Glomerular endothelial cell (primary cell): ENCODE measurements around the gene USP13. TPM values are rescaled to one million over a fixed set of nuclear protein-coding genes. Genes with fewer than 3 reads are reported as not detected.
"Not testable (repeated sequence)": the region's sequence is repeated elsewhere in the genome, so short reads cannot be mapped to it uniquely, and the experiment has no call there.

Experiments
- DNase-seq: peaks from one replicate; pipeline ENCODE4 v3.0.0-alpha.2; 2011; ENCODE audit warnings: low read depth, low spot score; ENCODE audit errors: extremely low read depth
- total RNA-seq: library from RNA; depleted of rRNA; stranded (reverse); fragments of >200 nt; gene quantifications from 2 replicates; pipeline ENCODE4 v1.2.3, GENCODE V29; 2015

USP13 gene
- total RNA-seq, 1 donor from 2014 or later = 23.3 TPM

DNA sequence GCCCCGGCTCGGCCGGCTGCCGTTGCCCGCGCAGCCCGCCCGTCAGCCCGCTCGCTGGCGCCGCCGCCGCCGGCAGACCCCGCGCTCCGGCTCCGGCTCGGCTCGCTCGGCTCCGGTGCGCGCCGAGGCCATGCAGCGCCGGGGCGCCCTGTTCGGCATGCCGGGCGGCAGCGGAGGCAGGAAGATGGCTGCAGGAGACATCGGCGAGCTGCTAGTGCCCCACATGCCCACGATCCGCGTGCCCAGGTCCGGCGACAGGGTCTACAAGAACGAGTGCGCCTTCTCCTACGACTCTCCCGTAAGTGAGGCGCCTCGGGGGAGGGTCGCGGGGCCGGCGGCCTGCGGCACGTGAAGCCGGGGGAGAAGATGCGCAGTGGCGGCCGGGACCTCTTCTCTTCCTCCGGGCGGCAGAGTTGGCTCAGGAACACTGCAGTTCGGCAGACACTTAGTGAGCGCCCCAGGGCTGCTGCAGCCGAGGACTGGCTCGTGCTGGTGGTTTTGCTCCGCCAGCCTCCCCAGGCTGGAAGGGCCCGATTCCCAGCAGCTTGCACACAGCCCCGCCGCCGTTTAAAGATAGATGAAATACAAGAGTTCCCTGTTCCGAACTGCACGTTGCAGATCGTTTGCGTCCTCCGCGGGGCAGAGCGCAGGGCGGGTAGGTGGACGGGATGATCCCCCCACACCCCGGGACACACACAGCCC lies 407 bp downstream of the USP13 start:
- DNase-seq = no peak

DNA sequence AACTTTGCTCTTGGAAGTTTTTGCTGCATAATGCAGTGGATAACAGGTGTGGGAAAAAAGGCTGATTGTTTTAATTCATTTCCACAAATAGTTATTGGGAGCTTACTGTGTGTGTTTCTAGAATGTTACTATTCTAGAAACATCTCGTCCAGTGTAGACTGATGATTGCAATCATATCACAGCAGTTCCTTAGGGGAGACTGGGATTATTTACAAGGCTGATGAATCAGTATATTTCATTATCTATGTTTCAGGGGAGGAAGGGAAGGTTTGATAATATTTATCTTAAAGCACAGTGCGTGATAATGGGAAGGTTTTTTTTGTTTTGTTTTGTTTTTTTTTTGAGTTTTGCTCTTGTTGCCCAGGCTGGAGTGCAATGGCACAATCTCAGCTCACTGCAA lies 2.4 kb downstream of the USP13 start:
- no peak for DNase-seq

DNA sequence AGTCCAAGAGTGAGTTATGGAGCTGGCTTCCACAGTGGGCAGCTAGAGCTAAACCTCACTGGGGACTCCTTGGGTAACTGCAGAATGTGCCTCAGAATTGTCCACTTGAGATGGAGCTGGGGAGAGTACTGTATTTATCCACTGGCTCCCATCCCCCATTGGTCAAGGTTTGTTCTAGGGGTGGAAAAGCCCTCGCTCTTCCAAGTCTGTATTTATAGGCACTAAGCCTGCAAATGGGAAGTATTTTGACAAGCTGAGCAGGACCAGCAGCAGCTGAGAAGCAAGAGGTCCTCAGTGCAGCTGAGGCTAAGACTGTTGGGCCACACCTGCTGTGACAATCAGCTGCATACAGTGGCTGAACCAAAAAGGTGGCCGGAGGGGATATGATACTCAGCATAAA lies 5.8 kb downstream of the USP13 start:
- no peak for DNase-seq

DNA sequence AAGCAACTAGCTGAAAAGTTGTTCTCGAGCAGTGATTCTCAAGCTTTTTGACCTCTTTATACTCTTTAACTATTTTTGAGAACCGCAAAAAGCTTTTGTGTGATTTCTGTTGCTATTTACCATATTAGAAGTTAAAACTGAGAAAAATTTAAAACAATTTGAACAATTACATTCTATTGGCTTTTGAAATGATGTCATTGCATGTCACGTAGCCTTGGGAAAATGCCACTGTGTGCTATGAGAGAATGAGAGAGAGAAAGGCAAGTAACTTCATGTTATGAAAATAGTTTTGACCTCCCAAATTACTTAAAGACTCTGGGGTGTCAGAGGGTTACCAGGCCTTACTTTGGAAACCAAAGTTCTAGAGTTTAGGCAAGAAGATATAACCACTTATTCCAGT lies 8.0 kb downstream of the USP13 start:
- DNase-seq = no peak

DNA sequence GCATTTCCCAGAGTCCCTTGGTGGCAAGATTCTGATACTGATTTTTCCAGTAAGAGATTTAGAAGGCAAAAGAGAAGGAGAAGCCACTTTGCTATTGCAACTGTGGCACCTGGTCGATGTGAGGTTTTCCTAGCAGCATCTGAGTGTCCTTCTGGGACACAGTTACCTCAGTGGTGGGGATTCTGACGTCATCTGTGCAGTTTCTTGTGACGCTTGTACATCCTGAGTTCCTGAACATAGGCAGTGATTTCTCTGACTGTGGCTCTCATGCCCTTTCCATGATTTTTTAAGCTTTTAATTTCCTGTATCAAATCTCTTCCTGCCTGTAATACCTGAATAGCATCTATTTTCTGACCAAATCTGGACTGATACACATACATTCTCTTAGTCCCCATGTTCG lies 8.9 kb downstream of the USP13 start:
- DNase-seq = no peak

DNA sequence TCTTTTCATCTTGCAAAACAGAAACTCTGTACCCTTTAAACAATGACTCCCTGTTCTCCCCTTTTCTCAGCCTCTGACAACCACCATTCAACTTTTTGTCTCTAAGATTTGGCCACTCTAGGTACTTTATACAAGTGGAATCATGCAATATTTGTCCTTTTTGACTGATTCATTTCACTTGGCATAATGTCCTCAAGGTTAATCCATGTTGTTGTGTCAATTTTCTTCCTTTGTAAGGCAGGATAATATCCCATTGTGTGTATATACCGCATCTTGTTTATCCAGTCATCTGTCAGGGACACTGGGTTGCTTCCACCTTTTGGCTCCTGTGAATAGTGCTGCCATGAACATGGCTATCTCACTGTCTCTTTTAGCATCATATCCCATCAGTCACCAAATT lies 10.3 kb downstream of the USP13 start:
- DNase-seq = no peak

DNA sequence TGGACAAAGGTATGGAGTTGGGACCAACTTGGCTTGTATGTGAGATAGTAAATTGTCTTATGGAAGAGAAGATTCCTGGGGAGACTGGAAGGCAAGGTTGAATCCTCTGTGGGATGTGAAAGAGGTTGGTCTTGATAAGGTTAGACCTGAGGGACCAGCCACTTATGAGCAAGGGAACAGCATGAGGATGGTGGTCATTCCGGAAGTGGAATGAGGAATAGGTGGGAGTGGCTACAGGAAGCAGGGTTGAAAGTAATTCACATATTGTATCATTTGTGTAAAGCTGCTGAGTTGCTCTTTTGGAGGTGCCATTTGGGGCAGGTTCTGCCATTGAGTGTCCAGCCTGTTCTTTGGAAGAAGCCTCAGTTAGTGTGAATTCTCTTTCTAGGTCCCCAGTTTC lies 13.2 kb downstream of the USP13 start:
- DNase-seq = no peak

DNA sequence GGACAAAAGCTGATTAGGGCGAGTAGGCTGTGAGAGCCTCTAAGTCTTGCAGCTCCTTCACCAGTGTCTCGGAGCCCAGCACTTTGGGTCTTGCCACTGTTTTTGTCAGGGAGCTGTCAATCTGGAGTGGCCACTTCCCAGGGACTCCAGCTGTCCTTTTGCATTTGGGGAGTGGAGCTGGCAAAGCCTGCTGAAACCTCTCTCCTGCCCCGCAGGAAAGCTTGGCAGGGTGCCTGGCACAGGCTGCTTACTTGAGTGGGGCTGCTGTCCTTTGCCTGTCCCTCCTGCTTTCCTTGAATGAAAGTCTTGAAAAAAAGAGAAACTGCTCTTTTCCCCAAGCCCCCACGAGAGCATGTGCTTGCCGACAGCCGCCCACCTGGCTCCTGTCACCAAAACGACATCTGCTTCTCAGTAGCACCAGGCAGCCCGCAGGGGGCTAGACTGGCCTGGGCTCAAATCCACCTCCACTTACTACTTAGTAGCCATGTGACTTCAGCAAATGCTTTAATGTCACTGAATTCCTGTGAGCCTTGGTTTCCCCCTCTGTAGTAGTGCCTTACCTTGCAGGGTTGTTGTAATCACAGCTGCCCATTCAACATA lies 13.7 kb downstream of the USP13 start:
- no peak for DNase-seq

DNA sequence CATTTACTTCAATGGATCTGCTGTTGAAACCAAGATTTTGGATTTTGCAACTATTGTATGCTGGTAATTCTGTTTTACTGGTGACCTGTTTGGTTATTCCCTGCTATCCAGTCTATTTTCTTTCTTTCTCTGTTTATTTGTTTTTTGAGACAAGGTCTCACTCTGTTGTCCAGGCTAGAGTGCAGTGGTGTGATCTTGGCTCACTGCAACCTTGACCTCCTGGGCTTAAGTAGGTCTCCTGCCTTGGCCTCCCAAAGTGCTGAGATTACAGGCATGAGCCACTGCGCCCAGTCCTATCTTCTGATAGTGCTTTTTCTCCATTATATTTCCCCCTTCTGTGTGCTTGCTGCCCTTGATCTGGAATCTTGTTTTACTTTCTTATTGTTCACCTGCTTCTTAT lies 15.6 kb downstream of the USP13 start:
- no peak for DNase-seq

DNA sequence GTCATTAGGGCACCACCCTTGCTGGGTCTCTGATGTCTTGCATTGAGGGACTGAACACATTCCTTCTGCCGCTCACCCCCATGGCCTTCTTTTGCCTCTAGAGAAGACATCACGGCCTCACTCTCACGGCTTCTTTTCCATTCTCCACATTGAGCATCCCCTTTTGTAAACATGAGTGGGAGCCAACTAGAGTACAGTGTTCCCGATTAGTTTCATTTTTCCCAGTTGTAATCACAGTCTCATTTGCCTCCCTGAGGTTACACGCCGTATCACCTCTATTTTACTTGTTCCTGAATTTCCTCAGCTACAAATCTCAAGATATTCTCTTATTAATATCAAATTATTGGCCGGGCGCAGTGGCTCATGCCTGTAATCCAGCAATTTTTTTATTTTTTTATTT lies 17.5 kb downstream of the USP13 start:
- no peak for DNase-seq

DNA sequence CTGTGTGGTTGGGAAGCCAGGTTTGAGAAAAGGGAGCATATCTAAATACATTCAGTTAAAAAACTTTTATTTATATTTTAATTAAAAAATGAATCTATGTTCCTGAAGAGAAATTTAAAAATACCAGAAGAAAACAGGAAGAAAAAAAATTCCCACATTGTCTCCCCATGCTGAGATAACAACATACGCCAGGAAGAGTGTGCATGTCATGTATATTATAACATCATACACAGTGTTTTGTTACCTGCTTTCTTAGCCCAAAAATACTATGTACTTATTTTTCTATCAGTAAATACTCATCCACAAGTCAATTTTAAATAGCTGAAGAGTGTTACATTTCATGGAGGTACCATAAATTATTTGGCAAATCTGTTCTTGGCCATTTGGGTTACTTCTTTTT lies 18.5 kb downstream of the USP13 start:
- DNase-seq = no peak

DNA sequence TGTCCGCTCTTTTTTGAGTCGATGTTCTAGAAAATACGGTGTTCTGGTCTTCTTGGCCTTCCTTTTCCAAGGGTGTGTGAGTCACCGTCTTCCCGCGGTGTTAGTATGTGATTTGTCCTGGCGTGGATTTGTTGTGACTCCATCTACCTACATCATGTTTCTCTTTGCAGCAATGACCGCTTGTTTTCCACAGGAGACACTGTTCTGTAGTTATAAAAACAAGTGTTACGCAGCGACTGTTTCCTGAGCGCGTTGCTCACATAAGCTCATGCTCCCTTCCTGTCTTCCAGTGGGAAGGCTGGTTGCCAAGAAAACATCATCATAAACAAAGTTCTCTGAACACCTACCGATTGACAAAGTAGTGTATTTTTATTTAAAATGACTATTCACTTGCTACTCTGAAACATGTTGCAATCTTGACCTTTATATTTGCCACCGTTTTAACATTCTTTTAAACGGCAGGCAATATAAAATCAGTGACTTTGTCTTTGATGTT lies 19.0 kb downstream of the USP13 start:
- peak; percentile 100 for DNase-seq

DNA sequence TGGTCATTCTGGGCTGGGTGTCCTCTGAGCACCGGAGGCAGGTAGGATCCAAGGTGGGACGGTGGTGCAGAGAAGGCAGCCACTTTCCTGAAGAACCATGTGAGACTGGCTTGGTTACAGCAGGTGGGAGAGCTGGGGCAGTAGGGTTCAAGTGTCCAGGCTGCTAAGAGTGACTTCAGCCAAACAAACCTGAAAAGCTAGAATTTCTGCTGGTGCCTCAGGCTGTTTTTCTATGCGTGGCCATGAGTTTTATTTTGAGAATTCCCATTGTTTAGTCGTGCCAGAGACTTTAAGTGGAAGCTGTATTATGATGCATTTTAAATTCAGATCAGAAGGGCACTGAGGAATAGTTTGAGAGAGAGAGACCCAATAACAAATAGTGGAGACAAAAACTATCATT lies 20.1 kb downstream of the USP13 start:
- DNase-seq = no peak

DNA sequence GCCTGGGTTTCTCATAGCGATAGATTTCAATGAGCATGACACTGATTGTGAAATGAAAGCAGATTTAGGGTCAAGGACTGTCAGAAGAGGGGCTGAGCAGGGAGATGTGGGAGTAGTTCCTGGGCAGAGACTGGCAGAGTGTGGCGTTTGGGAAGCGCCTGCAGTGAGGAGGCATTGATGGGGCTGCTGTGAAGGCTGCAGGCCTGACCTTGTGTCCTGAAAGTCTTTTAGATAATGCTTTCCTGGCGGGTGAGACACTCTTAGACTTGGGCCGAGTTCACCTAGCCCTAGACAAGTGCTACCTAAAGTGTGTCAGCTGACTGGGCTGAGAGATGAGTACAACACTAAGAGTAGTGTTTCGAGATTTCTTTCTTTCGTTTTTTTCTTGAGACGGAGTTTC lies 20.7 kb downstream of the USP13 start:
- DNase-seq = no peak

DNA sequence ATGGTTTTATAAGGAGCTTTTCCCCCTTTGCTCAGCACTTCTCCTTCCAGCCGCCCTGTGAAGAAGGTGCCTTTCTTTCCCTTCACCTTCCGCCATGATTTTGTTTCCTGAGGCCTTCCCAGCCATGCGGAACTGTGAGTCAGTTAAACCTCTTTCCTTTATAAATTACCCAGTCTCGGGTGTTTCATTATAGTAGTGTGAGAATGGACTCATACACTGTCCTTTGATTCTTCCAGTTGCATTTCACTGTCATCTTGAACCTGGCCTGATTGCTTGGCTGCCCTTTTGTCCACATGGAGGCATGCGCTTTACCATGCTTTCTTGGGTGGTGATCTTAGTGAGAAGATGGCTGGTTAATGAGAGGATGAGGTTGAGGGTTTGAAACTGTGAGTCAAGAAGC lies 23.2 kb downstream of the USP13 start:
- DNase-seq = no peak

DNA sequence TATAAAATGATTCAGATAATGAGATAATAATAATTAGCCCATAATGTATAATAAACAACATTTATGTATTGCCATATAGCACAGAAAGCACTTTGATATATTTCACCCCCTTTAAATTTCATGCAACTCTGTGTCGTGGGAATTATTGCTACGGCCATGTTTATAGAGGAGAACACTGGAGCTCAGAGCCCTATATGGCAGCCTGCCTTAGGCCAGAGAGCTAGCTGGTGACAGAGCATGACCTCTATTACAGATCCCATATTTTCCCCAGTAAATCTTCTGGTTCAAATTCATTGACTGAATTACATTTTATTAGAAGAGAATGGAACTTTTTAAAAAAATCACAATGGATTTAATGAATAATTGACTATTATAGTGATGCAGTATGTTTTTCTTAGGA lies 25.0 kb downstream of the USP13 start:
- DNase-seq = no peak

DNA sequence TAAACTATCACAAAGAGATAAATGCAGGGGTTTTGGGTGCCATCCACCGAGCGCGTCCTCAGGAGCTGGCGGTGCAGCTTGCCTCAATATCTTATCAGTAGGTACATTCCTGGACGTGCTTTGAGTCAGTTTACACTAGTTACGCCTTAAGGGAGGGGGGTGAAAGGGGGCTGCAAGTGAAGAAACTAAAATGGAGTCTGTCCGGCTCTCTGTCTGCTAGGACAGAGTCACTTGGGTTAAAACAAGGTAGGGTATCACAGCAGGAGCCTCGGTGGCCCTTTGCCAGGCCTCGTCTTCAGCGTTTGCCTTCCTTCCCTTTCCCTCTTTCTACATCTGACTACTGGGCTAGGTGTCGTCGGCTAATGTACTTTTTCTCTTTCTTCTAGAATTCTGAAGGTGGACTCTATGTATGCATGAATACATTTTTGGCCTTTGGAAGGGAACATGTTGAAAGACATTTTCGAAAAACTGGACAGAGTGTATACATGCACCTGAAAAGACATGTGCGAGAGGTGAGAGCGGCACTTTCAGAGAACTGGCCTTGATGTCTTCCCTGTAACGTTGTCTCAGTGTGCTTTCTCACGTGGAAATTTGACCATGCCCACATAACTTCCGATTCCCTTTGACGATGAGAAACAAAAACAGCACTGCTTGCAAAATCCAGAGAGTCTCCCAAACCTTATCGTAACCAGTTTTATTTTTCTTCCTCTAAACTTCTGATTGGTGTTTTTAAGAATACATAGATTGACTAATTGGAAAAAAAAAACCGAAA lies 28.8 kb downstream of the USP13 start:
- no peak for DNase-seq

DNA sequence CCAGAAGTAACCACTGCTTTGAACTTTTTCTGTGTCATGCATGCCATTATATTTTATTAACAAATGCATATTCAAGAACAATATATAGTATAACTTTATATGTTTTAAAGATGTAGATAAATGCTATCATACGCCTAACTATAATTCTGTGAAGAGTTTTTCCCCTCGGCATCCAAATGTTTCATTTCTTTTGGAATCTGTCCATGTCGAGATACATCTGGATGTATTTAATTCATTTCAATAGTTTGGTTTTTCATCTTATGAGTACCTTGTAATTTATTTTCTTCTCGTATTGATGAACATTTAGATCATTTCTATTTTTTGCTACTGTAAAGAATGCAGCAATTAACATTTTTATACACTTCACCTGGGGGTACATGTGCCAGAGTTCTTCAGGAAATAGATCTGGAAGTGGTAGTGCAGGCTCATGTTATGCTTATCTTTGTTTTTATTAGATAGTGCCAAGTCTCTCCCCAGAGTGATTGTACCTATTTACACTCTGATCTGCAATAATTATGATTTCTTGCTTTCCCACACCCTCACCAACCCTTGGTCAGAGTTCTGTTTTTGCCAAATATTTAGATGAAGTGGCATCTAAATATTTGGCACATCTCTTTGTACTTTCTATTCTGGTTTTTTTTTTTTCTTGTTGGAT lies 29.7 kb downstream of the USP13 start:
- no peak for DNase-seq

DNA sequence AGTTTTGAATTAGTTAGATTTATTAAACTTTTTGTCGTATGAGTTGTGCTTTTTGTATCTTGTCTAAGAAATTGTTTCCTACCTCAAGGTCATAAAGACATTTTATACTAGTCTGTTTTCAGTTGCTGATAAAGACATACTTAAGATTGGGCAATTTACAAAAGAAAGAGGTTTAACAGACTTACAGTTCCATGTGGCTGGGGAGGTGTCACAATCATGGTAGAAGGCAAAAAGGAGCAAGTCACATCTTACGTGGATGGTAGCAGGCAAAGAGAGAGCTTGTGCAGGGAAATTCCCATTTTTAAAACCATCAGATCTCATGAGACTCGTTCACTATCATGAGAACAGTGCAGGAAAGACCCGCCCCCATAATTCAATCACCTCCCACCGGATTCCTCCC lies 30.4 kb downstream of the USP13 start:
- DNase-seq = not testable (repeated sequence)

DNA sequence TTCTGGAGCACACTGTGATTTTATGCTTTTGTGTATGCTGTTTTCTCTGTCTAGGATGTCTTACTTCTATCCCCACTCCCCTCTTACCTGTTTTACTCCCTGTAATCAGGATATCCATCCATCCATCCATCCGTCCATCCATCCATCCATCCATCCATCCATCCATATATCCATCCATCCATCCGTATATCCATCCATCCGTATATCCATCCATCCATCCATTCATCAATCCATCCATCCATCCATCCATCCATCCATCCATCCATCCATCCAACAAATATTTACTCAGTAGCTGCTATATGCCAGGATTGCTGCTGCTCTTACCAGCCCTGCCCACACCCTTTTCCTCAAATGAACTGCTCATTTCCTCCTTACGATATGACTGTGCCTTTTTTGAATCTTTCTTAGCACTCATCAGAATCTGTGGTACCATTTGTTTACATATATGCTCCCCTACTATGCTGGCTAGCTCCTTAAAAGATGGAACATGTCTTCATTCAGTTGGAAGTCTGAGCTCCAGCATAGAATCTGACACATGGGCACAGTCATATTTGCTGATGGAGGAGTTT lies 35.2 kb downstream of the USP13 start:
- DNase-seq = no peak

DNA sequence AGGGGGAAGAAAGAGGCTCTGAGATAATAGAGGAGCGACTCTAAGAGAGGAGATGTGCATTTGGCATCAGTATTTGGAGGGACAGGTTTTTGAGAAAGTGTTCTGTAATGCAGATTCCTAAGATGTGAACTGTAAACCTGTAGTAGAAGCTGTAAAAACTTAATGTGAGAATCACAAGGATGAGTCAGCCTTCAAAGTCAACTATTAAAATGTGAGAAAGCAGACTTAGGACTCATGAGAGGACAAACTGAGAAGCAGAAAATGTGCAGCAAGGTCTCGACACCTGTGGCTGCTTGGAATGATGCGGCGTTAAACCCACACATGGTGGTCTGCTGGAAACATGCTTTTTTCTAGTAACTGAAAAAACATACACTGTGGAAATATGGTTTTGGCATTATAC lies 36.0 kb downstream of the USP13 start:
- DNase-seq = no peak
